LNCAP (cell line): ENCODE data around the gene KAT6B.

Source experiments
- CTCF ChIP-seq: fragments of 450-650 bp; IDR thresholded peaks from 2 replicates; pipeline ENCODE4 v1.5.1; 2017; ENCODE audit warnings: mild to moderate bottlenecking

The KAT6B gene

GRCh38 chr10:75033399-75034130 lies 207.2 kb downstream of the KAT6B start:
- TF ChIP-seq CTCF: no peak

- no peak for TF ChIP-seq CTCF
Observed at GRCh38 chr10:75034131-75034512, 207.7 kb downstream of the KAT6B start.

GRCh38 chr10:75034714-75035258 lies 208.4 kb downstream of the KAT6B start:
- TF ChIP-seq CTCF: no peak

GRCh38 chr10:75035975-75036708 lies 209.7 kb downstream of the KAT6B start:
- no peak for TF ChIP-seq CTCF

- TF ChIP-seq CTCF: no peak
Observed at GRCh38 chr10:75037171-75038153, 211.1 kb downstream of the KAT6B start.

GRCh38 chr10:75038335-75038734 lies 211.9 kb downstream of the KAT6B start:
- TF ChIP-seq CTCF: no peak

- TF ChIP-seq CTCF: no peak
Observed at GRCh38 chr10:75040576-75040975, 214.2 kb downstream of the KAT6B start.
